ENCODE results near the gene MRGPRG.

MRGPRG gene

GRCh38 chr11:3225159-3225758 is 6.6 kb upstream of the MRGPRG start:
- no peak for DNase-seq

- DNase-seq = no peak
Measured at GRCh38 chr11:3224401-3225057, 5.9 kb upstream of the MRGPRG start.

- no peak for DNase-seq
Measured at GRCh38 chr11:3223932-3224381, 5.3 kb upstream of the MRGPRG start.

- DNase-seq = peak; percentile 34
Measured at GRCh38 chr11:3222941-3223915, 4.6 kb upstream of the MRGPRG start.

GRCh38 chr11:3222003-3222855 is 3.6 kb upstream of the MRGPRG start:
- DNase-seq = no peak

GRCh38 chr11:3221408-3222002 is 2.9 kb upstream of the MRGPRG start:
- no peak for DNase-seq

GRCh38 chr11:3220521-3221407 is 2.2 kb upstream of the MRGPRG start:
- DNase-seq = no peak

GRCh38 chr11:3220101-3220500 is 1.5 kb upstream of the MRGPRG start:
- no peak for DNase-seq

- no peak for DNase-seq
Measured at GRCh38 chr11:3219281-3219892, 774 bp upstream of the MRGPRG start.

GRCh38 chr11:3217818-3218482 is 663 bp downstream of the MRGPRG start:
- DNase-seq = no peak

GRCh38 chr11:3216027-3216525 is 2.5 kb downstream of the MRGPRG start:
- no peak for DNase-seq

- DNase-seq = no peak
Measured at GRCh38 chr11:3215346-3216026, 3.1 kb downstream of the MRGPRG start.

GRCh38 chr11:3214420-3214699 is 4.3 kb downstream of the MRGPRG start:
- no peak for DNase-seq

GRCh38 chr11:3213659-3214419 is 4.8 kb downstream of the MRGPRG start:
- DNase-seq = no peak

GRCh38 chr11:3208272-3208671 is 10.3 kb downstream of the MRGPRG start:
- DNase-seq = no peak

GRCh38 chr11:3207526-3208189 is 11.0 kb downstream of the MRGPRG start:
- DNase-seq = no peak

- no peak for DNase-seq
Measured at GRCh38 chr11:3206922-3207204, 11.8 kb downstream of the MRGPRG start.

GRCh38 chr11:3206156-3206921 is 12.3 kb downstream of the MRGPRG start:
- no peak for DNase-seq

Measured in MV-4-11 (cell line).